ENCODE results near the gene PMF1. TPM values are rescaled to one million over a fixed set of nuclear protein-coding genes. Genes with fewer than 3 reads are reported as not detected.

PMF1 gene
- total and polyA plus RNA-seq, 2 of the 13 experiments (the other 11 are each of a cell fraction or from before 2014, with no cell fraction given), result 72.5 to 89.0 TPM

- no peak overlapping the region for H2AFZ ChIP-seq (ENCODE audit: low read length)
- no peak overlapping the region for H3K9ac ChIP-seq (ENCODE audit: insufficient read depth, low read depth, low read length)
- H3K79me2 ChIP-seq (ENCODE audit: insufficient read depth, low read length), result no peaks in the 10 kb centered on the region
- no peaks in the 10 kb centered on the region for H3K27me3 ChIP-seq (ENCODE audit: control insufficient read depth in 1 of 2, insufficient read depth in 2 of 2, low read length in 2 of 2)
- H3K4me3 ChIP-seq (replicated peaks in 1 of 3; ENCODE audit: insufficient read depth in 1 of 3, low read depth in 2 of 3, low read length in 3 of 3), result no peak overlapping the region
- H3K4me1 ChIP-seq (ENCODE audit: insufficient read depth, low read length), result peaks cover 11% of the 10 kb centered on the region
- no TSS peak for BruUV-seq (replicated peaks)
- intact Hi-C loops (cut with micrococcal nuclease; ENCODE audit: unreplicated experiment) (loop anchor here (10.0 kb wide), 1 partner anchor 891 kb away; the partner anchor contains the start of gene ETV3L), in situ Hi-C loops (cut with HindIII; ENCODE audit: extremely low pct_ligation_motif_present, low pct_unique_long_range_greater_than_20kb) (no loop called here)
- H3K27ac ChIP-seq (ENCODE audit: extremely low read length, insufficient read depth, low read length), result no peak overlapping the region
- DNase-seq (ENCODE audit: low spot score), result no peak
- peaks cover 14 to 47% of the 10 kb centered on the region in 2 experiments for H3K36me3 ChIP-seq (replicated peaks in 1 of 2; ENCODE audit: control insufficient read depth in 1 of 2, insufficient read depth in 2 of 2, low read length in 2 of 2)
- ChIA-PET CTCF (ENCODE audit: low intra/inter-chr PET ratio, low total read pairs) (no interaction called here), POLR2A (interaction anchor here (1.5 kb wide), 1 partner anchor 10 kb away, joined by 8 read pairs; the partner anchor contains the start of gene PMF1)
- FAIRE-seq, result no peak
- no peak overlapping the region for H3K4me2 ChIP-seq (ENCODE audit: low read depth, low read length)
- no peak for ATAC-seq
- no peaks in the 10 kb centered on the region for H3K9me3 ChIP-seq (ENCODE audit: low read length)
- H4K20me1 ChIP-seq (ENCODE audit: insufficient read depth, low read length), result no peaks in the 10 kb centered on the region
- TF ChIP-seq, protein P1, sequence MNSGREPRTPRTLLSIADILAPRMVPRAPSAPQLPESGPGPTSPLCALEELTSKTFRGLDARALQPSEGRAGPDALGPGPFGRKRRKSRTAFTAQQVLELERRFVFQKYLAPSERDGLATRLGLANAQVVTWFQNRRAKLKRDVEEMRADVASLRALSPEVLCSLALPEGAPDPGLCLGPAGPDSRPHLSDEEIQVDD (CRISPR knock-in tag; IDR thresholded peaks at IDR 0.05; ENCODE audit: borderline replicate concordance), result no peak
- TF ChIP-seq ISX (CRISPR knock-in tag; conservative IDR thresholded peaks at IDR 0.05) (no peak), SRSF9 (IDR thresholded peaks at IDR 0.05; ENCODE audit: borderline replicate concordance, insufficient read depth, low read depth, low read length, poor library complexity, severe bottlenecking) (no peak), PTBP1 (IDR thresholded peaks at IDR 0.05; ENCODE audit: low read depth, low read length, poor library complexity, severe bottlenecking) (no peak), KIAA2018 (CRISPR knock-in tag; IDR thresholded peaks at IDR 0.05; ENCODE audit: borderline replicate concordance) (no peak), ZNF549 (CRISPR knock-in tag; IDR thresholded peaks at IDR 0.05) (no peak), TRIM24 (CRISPR knock-in tag; IDR thresholded peaks at IDR 0.05) (no peak), SPEN (CRISPR knock-in tag; IDR thresholded peaks at IDR 0.05; ENCODE audit: low read depth) (no peak), KLF9 (CRISPR knock-in tag; IDR thresholded peaks at IDR 0.05; ENCODE audit: low read depth) (no peak)
- TF ChIP-seq, protein P2, sequence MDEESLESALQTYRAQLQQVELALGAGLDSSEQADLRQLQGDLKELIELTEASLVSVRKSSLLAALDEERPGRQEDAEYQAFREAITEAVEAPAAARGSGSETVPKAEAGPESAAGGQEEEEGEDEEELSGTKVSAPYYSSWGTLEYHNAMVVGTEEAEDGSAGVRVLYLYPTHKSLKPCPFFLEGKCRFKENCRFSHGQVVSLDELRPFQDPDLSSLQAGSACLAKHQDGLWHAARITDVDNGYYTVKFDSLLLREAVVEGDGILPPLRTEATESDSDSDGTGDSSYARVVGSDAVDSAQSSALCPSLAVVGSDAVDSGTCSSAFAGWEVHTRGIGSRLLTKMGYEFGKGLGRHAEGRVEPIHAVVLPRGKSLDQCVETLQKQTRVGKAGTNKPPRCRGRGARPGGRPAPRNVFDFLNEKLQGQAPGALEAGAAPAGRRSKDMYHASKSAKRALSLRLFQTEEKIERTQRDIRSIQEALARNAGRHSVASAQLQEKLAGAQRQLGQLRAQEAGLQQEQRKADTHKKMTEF (CRISPR knock-in tag; IDR thresholded peaks at IDR 0.05), result no peak
- TF ChIP-seq, protein P3, sequence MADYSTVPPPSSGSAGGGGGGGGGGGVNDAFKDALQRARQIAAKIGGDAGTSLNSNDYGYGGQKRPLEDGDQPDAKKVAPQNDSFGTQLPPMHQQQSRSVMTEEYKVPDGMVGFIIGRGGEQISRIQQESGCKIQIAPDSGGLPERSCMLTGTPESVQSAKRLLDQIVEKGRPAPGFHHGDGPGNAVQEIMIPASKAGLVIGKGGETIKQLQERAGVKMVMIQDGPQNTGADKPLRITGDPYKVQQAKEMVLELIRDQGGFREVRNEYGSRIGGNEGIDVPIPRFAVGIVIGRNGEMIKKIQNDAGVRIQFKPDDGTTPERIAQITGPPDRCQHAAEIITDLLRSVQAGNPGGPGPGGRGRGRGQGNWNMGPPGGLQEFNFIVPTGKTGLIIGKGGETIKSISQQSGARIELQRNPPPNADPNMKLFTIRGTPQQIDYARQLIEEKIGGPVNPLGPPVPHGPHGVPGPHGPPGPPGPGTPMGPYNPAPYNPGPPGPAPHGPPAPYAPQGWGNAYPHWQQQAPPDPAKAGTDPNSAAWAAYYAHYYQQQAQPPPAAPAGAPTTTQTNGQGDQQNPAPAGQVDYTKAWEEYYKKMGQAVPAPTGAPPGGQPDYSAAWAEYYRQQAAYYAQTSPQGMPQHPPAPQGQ (CRISPR knock-in tag; IDR thresholded peaks at IDR 0.05; ENCODE audit: borderline replicate concordance), result no peak
- TF ChIP-seq, protein P4, sequence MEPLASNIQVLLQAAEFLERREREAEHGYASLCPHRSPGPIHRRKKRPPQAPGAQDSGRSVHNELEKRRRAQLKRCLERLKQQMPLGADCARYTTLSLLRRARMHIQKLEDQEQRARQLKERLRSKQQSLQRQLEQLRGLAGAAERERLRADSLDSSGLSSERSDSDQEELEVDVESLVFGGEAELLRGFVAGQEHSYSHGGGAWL (CRISPR knock-in tag; IDR thresholded peaks at IDR 0.05), result no peak
Observed at GRCh38 chr1:156203331-156203730, 9.5 kb upstream of the PMF1 start.

Data from HepG2 (cell line).